Measurements from ENCODE around the gene NFYC.

Gene NFYC

DNA sequence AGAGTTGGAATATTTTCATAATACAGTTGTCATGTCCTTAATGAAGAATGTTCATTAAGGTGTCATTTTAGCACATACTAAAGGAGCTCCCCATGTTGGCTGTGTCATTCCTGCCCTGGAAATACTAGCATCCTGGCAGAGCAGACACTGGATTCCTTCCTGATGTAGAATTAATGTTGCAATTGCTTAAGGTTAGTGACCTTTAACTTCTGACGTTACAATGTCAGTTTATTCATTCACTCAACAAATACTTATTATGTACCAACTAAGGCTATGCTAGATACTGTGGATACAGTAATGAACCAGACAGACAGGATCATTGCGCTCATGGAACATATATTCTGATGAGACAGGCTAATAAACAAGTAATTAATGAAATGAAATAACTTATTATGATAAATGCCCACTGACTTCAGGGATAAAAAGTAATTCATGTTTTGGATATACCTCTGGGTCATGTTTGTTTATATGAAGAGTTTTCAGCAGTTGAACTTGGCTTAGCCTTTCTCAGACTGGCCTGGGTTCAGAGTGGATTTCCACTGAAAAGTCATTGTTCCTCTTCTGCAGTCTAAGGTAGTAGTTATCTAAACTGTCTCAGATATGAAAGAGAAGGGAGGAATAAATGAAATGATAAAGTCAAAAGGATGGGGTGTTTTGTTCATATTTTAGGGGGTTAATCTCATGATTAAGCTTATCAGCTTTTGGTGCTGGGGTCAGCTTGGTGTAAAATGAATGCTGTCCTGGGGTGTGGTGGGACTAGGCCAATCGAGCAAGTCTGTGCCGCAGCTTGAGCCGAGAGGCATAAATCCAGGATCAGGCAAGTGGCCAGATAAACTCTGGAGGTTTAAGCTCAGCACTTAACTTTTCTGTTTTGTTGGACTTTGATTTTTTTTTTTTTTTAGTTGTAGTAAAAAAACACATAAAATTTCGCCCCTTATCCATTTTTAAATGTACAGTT, 48.8 kb downstream of the NFYC start:
- no peak for DNase-seq

DNA sequence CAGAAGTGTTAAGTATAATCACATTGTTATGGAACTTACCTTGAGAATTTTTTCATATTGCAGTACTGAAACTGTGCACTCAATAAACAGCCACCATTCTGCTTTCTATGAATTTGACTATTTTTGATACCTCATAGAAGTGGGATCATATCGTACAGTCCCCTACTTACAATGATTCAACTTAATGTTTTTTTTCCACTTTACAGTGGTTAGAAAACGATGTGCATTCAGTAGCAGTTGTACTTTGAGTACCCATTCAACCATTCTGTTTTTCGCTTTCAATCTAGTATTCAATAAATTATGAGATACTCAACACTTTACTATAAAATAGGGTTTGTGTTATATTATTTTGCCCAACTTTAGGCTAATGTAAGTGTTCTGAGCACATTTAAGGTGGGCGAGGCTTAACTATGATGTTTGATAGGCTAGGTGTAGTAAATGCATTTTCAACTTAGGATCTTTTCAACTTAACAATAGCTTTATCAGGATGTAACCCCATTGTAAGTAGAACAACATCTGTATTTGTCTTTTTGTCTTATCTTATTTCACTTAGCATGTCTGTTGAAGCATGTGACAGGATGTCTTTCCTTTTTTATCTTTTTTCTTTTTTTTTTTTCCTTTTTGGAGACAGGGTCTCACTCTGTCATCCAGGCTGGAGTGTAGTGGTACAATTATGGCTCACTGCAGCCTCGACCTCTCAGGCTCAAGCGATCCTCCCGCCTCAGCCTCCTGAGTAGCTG, 49.7 kb downstream of the NFYC start:
- no peak for DNase-seq

DNA sequence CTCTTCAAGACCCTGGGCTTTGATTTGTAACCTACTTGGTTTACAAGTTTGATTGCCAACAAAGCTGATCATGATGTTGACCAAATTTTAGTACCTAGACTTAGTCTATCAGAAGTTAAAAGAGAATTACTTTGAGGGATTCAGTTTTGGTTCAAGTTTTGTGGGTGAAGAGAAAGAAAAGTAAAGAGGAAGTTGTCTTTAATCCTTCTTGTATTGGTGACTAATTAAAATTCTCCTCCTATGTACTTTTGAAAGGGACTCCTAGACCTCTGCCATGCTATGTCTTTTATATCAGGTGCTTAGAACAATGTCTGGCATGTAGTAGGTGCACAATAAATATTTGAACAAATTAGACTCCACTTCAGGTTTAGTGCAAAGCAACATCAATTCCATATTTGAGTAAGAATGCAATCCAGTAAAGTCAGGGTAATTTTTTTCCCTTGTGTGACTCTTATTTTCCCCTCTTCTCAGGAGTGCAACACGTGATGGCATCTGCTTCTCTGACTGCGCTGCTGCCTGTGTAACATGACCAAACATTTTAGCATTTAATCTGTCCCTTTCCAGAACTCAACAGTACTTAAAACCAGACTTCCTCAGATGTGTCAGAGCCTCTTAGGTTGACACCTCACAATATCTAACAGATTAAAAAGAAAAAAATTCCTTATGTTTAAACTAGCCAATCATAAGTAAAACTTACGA, 51.0 kb downstream of the NFYC start:
- no peak for DNase-seq

DNA sequence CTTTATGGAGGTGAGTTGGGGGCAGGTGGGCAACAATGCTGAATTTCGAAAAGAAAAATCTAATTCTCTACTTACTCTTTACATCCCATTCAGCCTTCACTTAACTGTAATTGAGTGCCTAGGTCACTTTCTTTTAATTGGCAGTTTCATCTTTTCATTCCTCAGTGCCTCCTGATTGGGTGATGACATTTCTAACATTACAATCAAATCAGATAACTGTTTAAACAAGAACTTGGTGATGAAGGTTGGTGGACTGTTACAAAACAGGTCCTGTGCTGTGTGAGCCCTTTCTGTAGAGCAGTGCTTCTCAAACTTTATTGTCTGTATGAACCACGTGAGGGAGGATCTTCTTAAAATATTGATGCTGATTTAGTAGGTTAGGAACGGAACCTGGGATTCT, 51.9 kb downstream of the NFYC start:
- DNase-seq = no peak

DNA sequence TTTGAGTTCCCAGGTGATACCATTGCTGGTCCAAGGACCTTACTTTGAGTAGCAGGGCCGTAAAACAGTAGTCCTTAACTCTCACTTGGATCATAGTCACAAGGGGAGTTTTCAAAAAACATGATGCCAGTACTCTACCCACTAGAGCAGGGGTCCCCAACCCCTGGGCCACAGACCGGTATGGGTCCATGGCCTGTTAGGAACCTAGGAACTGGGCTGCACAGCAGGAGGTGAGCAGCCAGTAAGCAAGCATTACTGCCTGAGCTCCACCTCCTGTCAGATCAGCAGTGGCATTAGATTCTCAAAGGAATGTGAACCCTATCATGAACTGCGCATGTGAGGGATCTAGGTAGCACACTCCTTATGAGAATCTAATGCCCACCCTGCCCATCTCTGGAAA, 52.4 kb downstream of the NFYC start:
- no peak for DNase-seq

DNA sequence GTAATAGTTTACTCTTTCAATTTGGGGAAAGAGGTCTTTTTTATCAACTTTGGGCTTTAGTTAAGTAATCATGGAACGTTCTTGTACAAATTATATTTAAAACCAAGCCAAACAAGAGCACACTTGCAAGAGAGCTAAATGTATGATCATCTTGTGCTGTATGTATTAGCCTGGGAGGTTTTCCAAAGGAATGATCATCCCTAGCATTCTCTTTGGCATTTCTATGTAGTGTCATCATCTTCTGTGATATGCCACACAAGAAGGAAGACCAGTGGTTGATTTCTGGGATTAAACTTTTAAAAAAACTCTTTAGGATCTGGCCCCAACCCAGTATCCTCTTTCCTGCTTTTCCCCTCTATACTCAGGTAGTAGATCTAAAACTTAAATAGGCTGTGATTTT, 53.7 kb downstream of the NFYC start:
- DNase-seq = no peak

DNA sequence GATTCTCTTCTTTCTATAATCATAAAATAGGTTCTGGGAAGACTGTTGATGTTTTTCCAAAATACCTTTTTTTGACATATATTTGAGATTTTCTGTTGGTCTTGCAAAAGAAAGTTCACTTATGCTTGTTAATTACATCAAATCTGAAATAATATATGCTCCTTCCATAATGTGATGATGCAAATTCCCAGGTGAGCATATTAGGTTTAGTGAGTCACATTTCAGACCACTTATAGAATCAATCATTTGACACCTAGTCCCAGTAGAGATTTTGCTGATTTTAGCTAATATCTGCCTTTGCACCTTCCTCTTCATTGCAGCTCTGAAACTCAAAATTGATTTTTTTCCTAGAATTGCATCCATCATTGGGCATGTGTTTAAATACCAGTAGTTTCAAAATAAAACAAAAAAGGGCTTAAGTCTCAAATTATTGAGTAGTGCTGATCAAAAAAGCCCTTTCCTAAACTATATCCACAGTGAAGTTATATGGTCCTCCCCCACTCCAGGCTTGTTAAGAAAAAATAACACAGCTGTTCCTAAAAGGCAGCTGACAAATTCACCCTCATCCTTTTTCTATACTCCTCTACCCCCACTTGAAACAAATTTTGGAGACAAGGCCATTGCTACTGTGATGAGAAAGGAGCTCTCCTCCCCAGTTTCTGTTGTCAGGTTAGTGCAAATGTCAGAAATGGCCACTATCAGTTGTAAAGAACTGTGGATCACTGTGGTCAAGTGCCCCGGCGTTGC, 55.0 kb downstream of the NFYC start:
- DNase-seq = no peak

DNA sequence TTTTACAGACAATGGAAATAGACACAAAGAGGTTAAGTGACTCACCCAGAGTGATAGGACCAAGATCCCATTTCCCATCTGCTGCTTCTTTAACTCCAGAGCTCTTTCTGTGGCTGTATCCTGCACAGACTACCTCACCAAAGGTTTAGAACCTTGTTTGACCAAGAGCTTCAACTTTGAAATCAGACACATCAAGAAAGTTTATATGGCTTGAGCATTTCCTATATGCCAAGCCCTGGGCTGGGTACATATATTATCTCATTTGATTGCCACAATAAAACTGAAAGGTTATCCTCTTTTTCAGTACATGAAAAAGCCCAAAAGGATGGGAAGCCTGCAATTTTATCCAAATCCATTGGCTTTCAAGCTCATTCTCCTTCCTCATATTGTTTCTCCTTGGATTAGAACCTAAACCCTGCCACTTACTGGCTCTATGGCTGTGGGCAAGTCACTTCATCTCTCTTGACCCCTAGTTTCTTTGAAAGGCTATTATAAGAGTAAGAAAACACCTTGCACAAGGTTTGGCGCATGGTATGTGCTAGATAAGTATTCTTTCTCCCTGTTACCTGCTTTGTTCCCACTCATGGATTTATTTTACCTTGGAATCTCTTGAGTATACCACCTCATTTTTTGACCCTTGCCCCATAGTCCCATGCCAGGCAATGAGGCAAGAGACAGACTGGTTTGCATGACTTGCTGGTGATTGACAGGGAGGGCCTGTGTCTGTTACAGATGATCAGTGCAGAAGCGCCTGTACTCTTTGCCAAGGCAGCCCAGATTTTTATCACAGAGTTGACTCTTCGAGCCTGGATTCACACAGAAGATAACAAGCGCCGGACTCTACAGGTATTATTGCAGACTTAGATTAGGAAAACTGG, 57.6 kb downstream of the NFYC start:
- DNase-seq = no peak

DNA sequence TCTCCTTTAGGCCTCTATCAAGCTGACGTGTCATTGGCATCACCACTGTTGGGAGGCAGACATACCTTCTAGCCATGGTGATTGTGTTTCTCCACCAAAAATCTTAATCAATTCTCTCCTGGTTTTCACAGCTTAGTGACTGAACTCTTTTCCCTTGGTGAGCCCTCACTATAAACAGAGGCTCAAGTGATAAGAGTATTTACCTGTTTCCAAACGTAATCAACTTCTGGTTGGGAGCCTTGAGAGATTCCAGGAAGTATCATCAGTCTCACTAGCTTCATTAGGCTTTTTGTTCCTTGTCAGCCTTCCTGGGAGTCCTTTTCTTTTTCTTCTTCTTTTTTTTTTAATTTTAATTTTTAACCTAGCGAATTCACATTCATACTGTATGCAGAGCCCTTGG, 58.3 kb downstream of the NFYC start:
- no peak for DNase-seq

DNA sequence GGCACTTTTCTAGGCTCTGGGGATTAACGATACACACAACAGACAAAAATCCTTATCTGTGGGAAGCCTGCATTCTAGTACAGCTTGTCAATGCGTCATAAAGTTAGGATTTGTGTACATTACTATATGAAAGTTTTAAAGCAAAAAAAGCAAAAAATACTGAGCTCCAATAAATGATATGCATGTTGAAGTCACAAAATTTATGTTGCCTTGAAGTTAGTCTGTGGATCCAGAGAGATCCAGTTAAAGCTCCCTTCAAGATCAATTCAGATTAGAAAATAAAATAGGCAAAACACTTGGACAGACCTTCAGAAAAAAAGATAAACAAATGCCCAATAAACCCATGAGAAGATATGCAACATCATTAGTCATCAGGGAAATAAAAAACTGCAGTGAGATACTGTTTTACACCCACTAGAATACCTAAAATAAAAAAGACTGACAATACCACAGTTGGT, 59.0 kb downstream of the NFYC start:
- DNase-seq = no peak

DNA sequence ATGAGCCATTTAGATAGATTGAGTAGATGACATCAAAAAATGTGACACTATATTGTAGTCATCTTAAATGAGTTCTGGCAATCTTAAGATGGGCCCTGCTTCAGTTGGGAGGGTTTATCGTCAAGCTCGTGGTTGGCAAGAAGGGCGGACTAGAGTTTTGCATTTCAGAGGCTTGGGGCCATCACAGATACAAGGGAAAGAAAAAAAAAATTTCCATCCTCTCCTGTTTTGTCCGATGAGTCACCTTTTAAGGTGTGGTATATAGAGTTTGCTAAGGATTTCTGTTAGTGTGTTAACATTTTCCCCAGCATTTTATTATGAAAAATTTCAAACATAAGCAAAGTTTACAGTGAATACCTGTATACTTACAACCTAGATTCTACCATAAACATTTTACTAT, 60.3 kb downstream of the NFYC start:
- DNase-seq = no peak

DNA sequence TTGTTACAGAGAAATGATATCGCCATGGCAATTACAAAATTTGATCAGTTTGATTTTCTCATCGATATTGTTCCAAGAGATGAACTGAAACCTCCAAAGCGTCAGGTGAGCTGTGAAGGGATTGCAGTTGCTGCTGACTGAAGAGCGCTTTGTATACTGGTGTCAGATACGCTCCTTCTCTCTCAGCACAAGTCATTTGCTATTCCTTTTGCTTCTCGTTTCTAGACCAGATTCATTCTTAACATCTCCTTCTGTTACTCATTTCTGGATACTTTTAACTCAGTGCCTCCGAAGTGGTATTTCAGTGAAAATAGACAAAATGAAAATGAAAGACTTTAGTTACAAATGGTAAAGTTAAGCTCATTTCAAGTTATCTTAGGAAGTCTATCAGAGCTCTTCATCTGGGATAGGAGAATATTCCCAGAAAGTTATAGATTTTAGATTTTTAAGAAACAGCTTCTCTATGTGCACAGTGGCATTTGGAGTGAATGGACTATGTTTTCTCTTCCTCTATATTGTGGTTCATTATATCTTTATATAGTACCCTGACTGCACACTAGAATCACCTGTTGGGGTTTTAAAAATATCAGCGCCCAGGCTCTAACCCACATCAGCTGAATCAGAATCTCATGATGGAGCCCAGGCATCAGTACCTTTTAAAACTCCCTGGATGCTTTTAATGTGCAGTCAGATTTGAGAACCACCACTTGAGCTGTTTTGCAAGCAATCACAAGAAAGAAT, 61.8 kb downstream of the NFYC start:
- no peak for DNase-seq

DNA sequence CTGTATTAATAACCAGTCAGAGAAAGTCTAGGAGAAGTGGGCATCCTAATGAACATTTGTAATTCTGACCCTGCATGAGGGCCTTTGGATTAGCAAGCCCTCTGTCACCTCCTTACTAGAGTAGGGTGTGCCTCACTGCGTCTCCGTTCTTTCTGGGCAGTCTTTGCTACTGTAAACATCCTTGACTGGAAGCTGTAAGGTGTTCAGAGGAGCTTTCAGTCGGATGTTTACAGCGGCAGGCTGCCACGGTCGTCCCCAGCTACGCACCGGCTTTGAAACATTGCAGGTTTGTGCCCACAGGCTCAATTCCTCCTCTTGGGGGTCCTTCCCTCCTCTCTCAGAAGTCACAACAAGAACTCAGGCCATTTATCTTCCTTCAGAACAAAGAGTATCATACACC, 62.7 kb downstream of the NFYC start:
- no peak for DNase-seq

DNA sequence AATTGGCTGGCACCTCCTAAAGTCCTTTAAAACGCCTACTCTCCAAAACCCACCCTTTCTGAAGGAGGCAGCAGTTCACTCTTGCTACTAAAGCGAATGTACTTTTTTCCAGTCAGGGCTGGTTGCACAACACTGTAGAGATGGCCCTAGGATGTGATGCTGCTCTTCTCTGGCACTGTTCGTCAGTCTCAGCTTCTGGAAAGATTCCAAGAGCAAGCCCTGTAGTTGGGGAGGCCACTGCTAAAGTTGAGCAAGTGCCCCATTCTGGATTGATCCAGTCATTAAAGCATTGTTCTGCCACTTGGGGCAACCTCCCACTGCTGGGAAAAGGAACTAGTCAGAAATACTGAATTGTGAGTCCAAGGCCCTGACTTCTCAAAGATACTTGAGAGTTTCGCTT, 63.6 kb downstream of the NFYC start:
- DNase-seq = no peak

DNA sequence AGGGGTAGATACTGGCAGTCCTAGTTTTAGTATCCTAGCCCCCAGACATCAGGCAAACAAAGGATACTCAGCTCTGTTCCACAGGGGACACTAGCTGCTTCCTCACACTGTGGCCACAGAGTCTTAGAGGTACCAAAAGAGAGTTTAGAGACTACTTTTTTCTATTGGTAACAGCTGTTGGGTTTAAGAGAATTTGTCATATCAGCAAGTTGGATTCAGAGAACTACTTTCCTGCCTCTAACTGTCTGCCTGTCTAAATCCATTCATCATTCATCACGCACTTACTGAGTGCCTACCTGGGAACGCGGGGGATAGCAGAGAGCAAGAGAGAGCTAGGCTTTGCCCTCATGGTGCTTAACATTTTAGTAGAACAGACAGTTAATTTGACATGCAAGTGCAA, 65.0 kb downstream of the NFYC start:
- DNase-seq = no peak

DNA sequence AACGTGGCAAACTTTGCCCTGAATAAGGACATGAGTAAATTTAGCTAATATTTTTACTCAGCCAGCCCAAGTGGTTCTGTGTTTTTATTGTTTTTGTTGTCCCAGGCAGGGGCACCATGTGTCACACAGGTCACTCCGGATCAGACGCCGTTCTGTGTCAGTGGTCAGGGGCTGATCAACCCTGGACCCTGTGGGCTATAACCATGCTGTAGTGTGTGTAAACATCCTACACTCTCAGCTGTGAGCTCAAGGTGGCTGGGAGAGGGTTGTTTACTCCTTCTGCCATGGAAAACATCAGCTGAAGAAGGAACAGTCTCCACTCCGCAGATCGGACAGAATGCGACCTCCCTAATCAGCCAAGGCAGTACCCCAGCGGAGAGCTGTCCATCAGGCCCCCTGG, 65.6 kb downstream of the NFYC start:
- DNase-seq = no peak

DNA sequence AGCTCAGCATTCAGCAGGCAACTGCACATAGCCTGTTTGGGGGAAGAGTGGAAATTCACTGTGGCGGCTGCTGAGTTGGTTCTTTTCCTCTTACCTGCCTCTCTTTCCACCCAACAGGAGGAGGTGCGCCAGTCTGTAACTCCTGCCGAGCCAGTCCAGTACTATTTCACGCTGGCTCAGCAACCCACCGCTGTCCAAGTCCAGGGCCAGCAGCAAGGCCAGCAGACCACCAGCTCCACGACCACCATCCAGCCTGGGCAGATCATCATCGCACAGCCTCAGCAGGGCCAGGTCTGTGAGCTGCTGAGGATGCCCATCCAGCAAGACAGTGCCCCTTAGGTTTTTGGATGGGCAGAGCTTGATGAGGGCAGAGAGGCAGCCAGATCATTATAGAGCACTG, 66.5 kb downstream of the NFYC start:
- no peak for DNase-seq

DNA sequence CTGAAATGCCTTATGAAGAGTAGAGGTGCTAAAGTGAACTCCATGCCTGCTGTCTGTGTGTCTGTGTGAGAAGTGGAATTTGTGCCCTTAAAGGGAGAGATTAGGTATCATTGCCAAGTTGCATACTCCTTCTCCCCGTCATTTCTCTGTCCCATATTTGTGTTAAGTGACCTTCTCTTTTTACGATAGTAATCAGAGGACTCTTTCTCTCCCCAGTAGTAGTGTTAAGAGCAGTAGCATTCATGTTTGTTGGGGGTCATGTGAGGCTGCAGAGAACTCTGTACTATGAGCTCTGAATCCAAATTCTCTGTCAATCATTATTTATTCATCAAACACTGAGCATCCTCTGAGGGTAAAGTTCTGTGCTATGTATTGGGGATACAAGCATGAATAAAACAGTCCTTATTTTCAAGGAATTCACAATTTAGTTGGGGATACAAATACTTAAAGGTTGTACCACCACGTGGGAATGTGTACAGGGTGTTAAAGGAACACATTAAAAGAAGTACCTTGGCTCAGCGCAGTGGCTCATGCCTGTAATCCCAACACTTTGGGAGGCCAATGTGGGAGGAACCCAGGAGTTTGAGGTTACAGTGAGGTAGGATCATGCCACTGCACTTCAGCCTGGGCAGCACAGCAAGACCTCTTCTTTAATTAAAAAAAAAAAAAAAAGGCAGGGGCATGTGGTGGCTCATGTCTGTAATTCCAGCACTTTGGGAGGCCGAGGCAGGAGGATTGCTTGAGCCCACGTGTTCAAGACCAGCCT, 67.3 kb downstream of the NFYC start:
- no peak for DNase-seq

DNA sequence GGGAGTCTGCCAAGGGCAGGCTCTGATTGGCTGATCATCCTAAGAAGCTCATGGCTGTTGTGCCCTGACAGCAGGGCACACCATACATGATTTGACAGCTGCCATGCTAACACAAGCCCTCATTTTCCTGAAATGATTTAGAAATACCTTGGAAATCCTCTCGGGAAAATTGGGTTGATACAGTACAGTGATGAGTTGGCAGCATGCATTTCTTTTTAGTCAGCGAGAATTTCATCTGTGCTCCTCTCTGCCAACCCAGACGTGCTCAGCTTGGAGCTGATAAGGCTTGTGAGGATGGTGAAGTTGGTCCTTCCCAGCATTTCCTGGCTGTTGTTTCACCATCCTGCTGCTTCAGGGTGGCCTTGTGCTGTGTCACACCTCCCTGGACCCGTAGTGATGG, 69.5 kb downstream of the NFYC start:
- no peak for DNase-seq
